Measurements from ENCODE around the gene RTL5. TPM values are rescaled to one million over a fixed set of nuclear protein-coding genes. Genes with fewer than 3 reads are reported as not detected.

Gene RTL5
- total RNA-seq, 1 experiment from 2014 or later: 2.5 TPM

DNA sequence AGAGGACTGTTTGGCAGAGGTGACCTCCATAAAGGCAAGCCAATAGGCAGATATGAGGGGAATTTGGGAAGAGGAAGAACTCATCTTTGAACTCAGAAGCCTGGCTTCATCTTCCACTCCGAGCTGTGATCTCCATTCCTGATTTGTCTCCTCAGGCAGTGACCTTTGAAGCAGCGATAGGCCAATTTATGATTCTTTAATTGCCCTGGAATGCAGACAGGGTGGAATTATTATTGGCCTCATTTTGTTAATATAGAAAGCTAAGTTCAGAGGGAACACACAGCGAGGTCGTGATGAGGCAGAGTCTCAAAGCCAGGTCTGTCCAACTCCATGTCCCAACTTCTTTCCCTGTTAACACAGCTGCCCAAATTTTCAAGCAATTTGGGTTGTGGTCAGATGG lies 16.9 kb downstream of the RTL5 start:
- H3K27me3 ChIP-seq (replicated peaks; ENCODE audit: control insufficient read depth, insufficient read depth, low read length): no peaks in the 10 kb centered on the region
- no peaks in the 10 kb centered on the region for H3K36me3 ChIP-seq (ENCODE audit: control insufficient read depth, insufficient read depth, low read length)
- Mint-ChIP-seq H3K27me3 (ENCODE audit: insufficient read depth, unreplicated experiment) (no peaks in the 10 kb centered on the region), H3K27ac (ENCODE audit: unreplicated experiment) (no peak overlapping the region), H3K9me3 (ENCODE audit: unreplicated experiment) (no peaks in the 10 kb centered on the region), H3K4me3 (ENCODE audit: unreplicated experiment) (no peak overlapping the region), H3K4me1 (ENCODE audit: low read depth, unreplicated experiment) (peaks cover 8% of the 10 kb centered on the region), H3K36me3 (ENCODE audit: insufficient read depth, unreplicated experiment) (no peaks in the 10 kb centered on the region)
- BruUV-seq (replicated peaks): no TSS peak
- no peaks in the 10 kb centered on the region for H3K4me1 ChIP-seq
- DNase-seq: no peak
- POLR2A ChIA-PET: no interaction called here
- CTCF ChIA-PET: interaction anchor here (0.6 to 1.2 kb wide), 2 partner anchors 32 to 178 kb away, joined by 3 to 5 read pairs; no protein-coding TSS in a partner anchor
- no peaks in the 10 kb centered on the region for H3K9me3 ChIP-seq
- intact Hi-C loops (cut with micrococcal nuclease; ENCODE audit: unreplicated experiment): no loop called here
- TF ChIP-seq, protein P1, sequence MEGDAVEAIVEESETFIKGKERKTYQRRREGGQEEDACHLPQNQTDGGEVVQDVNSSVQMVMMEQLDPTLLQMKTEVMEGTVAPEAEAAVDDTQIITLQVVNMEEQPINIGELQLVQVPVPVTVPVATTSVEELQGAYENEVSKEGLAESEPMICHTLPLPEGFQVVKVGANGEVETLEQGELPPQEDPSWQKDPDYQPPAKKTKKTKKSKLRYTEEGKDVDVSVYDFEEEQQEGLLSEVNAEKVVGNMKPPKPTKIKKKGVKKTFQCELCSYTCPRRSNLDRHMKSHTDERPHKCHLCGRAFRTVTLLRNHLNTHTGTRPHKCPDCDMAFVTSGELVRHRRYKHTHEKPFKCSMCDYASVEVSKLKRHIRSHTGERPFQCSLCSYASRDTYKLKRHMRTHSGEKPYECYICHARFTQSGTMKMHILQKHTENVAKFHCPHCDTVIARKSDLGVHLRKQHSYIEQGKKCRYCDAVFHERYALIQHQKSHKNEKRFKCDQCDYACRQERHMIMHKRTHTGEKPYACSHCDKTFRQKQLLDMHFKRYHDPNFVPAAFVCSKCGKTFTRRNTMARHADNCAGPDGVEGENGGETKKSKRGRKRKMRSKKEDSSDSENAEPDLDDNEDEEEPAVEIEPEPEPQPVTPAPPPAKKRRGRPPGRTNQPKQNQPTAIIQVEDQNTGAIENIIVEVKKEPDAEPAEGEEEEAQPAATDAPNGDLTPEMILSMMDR (IDR thresholded peaks at IDR 0.05; ENCODE audit: insufficient read depth in 1 of 2, low read depth in 1 of 2, low read length in 1 of 2, severe bottlenecking in 1 of 2, unreplicated experiment in 1 of 2): no peak
- H3K4me3 ChIP-seq (ENCODE audit: low read depth, low read length): no peak overlapping the region

DNA sequence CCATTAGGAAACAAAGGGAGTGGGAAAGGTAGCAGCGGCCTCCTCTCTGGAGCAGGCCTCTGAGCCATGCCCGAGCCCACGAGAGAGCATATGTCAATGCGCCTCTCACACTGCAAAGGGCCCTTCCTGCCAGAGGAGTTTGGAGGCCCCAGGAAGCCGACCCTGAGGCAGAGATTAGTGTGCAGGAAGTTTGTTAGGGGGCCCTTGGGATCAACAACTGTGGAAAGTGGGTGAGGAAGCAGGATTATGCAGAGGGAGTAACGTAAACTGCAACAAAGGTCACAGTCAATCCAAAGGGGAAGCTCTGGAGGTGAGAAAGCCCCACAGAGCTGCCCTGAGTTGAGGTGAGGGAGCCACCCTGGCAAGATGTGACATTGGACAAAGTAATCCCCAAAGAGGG lies 17.4 kb downstream of the RTL5 start:
- DNase-seq: no peak
- Histone ChIP-seq H3K36me3 (ENCODE audit: control insufficient read depth, insufficient read depth, low read length) (no peaks in the 10 kb centered on the region), H3K4me3 (ENCODE audit: low read depth, low read length) (no peak overlapping the region), H3K27me3 (replicated peaks; ENCODE audit: control insufficient read depth, insufficient read depth, low read length) (no peaks in the 10 kb centered on the region), H3K9me3 (no peaks in the 10 kb centered on the region), H3K4me1 (no peaks in the 10 kb centered on the region)
- Mint-ChIP-seq H3K36me3 (ENCODE audit: insufficient read depth, unreplicated experiment) (no peaks in the 10 kb centered on the region), H3K9me3 (ENCODE audit: unreplicated experiment) (no peaks in the 10 kb centered on the region), H3K4me3 (ENCODE audit: unreplicated experiment) (no peak overlapping the region), H3K27me3 (ENCODE audit: insufficient read depth, unreplicated experiment) (no peaks in the 10 kb centered on the region), H3K4me1 (ENCODE audit: low read depth, unreplicated experiment) (peaks cover 8% of the 10 kb centered on the region), H3K27ac (ENCODE audit: unreplicated experiment) (no peak overlapping the region)
- TF ChIP-seq, protein P1 (IDR thresholded peaks at IDR 0.05; ENCODE audit: insufficient read depth in 1 of 2, low read depth in 1 of 2, low read length in 1 of 2, severe bottlenecking in 1 of 2, unreplicated experiment in 1 of 2): no peak
- no TSS peak for BruUV-seq (replicated peaks)
- POLR2A ChIA-PET: no interaction called here
- intact Hi-C loops (cut with micrococcal nuclease; ENCODE audit: unreplicated experiment): no loop called here
- CTCF ChIA-PET: no interaction called here

DNA sequence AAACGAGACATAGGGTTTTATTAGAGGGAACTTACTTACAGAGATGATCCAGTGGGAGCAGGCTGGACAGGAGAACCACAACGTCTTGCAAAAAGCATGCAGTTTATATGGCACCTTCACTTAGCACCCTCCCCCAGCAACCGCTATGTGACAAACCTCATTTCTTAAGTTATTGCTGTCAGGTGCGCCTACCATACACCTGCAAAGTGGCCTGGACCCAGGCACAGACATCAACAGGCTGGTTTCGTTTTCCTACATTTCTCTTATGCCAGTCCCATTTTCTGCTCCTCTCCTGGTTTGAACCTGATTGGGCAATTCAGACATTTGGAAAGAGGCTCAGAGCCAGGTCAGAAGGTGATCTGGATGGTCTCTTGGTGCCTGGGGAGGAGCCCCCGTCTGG lies 18.3 kb downstream of the RTL5 start:
- ChIA-PET POLR2A (no interaction called here), CTCF (no interaction called here)
- no peak overlapping the region for H3K4me3 Mint-ChIP-seq (ENCODE audit: unreplicated experiment)
- no peaks in the 10 kb centered on the region for H3K27me3 Mint-ChIP-seq (ENCODE audit: insufficient read depth, unreplicated experiment)
- H3K9me3 ChIP-seq: no peaks in the 10 kb centered on the region
- no peaks in the 10 kb centered on the region for H3K4me1 ChIP-seq
- H3K4me1 Mint-ChIP-seq (ENCODE audit: low read depth, unreplicated experiment): peaks cover 8% of the 10 kb centered on the region
- intact Hi-C loops (cut with micrococcal nuclease; ENCODE audit: unreplicated experiment): no loop called here
- no peaks in the 10 kb centered on the region for H3K27me3 ChIP-seq (replicated peaks; ENCODE audit: control insufficient read depth, insufficient read depth, low read length)
- H3K36me3 ChIP-seq (ENCODE audit: control insufficient read depth, insufficient read depth, low read length): no peaks in the 10 kb centered on the region
- no peak overlapping the region for H3K27ac Mint-ChIP-seq (ENCODE audit: unreplicated experiment)
- H3K9me3 Mint-ChIP-seq (ENCODE audit: unreplicated experiment): no peaks in the 10 kb centered on the region
- TF ChIP-seq, protein P1 (IDR thresholded peaks at IDR 0.05; ENCODE audit: insufficient read depth in 1 of 2, low read depth in 1 of 2, low read length in 1 of 2, severe bottlenecking in 1 of 2, unreplicated experiment in 1 of 2): no peak
- H3K36me3 Mint-ChIP-seq (ENCODE audit: insufficient read depth, unreplicated experiment): no peaks in the 10 kb centered on the region
- no peak for DNase-seq
- no TSS peak for BruUV-seq (replicated peaks)
- H3K4me3 ChIP-seq (ENCODE audit: low read depth, low read length): no peak overlapping the region
